NCI-H1436 (cell line): ENCODE data around the gene SEMA6D.

Experiments used
- DNase-seq: peaks from one replicate; lab custom pipeline; 2025; lab: John Stamatoyannopoulos, UW

The SEMA6D gene

DNA sequence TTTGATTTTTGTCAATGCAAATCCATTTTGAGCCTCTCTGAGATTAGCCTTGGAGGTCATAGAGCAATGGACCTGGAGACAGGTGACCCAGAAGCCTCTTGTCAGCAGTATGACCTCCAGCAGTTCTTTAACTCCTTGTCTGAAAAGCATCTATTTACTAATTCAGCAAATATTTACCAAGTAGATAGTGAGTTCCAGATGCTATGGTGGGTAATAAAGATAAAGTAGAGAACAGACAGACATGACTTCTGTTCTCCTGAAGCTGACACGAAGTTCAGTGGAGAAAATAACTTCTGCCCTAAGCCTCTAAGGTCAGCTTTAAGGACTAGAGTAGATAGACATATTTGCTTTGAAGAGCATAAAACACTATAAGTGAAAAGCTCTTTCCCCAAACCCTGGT lies 26.6 kb downstream of the SEMA6D start:
- no peak for DNase-seq

DNA sequence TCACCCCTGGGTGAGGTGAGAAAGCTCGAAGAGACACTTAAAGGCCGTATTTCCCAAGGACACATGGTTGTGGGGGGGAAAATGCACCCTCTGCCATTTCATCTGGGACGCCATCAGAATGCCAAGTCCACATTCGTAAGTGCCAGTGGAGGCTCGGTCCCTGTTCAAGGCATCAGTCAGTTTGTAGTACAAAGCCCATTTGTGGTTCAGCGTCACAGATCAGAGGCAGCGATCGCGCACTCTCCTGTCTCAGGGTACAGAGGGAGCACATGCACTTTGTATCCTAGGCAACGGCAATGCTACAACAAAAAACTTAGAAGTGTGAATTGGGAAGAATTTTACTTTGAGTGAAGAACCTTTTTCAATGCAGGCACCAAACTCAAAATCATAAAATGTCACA lies 27.2 kb downstream of the SEMA6D start:
- no peak for DNase-seq

DNA sequence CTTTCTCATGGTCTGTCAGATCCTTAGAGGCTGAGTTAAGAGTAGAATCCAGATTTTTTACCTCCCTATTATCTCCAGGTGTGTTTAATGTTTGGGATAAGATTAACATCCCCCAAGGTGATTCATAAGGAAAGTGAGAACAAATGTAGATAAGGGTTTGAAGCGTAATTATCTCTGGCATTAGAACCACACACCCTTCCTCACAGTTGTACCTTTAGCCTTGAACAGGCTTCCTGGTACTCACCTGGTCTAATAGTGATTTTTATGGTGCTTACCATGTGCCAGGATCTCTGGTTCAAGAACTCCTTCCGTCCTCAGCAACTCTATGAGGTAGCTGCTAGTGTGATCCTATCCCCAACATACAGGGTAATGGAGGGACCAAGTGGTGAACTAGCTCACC lies 27.7 kb downstream of the SEMA6D start:
- no peak for DNase-seq

DNA sequence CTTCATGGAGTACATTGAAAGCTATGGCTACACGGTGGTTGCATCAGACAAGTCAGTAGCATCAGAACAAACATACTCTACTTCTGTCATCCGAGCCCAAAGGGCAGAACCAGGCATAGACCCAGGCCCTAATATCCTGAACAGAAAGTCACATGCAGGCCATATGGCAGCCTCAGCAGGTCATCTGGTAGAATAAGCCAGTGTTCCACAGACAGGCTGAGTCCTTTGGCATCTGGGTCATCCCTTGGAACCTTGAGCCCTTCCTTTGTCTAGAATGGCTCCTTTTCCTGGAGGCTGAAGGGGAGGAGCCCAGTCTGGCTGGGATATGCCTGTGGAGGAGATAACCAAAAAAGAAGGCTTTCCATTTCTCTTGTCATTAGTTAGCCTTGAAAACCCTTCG lies 29.2 kb downstream of the SEMA6D start:
- no peak for DNase-seq

DNA sequence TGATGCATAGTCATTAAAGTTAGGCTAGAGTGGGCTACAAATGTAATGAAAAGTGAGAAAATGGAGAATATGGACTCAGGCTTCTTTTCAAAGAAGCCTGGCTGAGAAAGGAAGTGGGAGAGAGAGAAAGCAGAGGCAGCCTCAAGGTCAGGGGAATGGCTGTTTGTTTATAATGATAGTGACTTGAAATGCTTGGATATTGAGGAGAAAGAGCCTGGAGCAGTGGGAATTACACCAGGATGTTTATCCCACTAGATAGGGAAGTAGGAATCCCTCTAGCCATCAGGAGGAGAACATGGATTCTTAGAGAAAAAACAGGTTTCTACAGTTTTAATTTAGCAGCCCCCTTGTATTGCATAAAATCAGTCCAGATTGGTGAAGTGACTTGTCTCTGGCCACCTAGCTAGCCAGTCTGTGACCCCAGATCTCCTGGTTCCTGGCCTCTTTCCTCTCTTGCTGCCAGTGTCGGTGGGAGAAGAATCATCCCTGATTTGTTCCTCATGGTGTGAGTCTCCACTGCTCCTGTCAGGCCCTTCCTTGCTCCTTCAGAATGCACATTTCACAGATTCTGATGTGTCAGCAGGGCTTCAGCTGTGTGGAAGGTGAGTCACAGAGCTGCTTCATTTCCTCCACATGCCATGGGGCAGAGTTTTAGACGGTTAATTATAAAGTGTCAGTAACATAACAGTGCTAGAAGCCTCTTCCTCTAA lies 32.9 kb downstream of the SEMA6D start:
- DNase-seq: no peak

DNA sequence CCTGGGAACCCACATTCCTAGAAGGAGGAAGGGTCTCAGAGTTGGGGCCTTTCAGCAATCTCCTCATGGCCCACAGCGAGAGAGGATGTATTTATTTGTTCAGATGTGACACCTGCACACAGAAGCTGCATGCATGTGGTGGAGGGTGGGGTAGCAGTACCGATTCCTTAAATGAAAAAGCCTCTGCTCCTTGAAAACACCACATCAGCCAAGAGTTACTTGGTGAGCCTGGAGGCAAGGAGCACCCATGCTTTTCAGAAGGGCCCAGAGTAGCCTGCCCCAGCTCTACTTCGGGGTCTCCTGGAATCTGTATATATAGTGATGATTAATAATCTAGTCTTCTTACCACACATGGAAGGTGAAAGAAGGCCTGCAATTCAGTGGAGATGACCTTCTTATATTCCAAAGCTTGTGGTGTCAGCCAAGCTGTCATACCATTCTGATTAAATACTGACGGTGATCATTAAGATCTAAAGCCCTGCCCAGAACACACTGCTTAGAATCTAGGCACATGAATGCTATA lies 33.5 kb downstream of the SEMA6D start:
- DNase-seq: no peak

DNA sequence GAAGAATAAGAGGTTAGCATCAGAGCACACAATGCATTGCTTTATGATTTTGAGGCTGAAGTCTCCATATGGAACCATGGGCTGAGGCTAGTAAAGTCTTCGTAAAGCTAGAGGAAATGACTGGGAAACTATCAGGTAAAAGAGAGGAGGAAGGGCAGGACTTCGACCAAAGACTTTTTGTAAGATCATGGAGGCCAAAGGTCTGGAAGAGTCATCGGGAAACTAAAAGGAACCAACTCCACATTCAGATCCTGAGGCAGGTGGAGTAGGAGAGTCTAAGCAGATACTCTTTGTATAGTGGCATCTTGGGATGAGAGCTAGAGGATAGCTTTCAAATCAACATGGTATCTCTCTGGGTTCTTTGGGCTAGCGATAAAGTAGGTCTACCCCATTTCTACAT lies 36.3 kb downstream of the SEMA6D start:
- no peak for DNase-seq

DNA sequence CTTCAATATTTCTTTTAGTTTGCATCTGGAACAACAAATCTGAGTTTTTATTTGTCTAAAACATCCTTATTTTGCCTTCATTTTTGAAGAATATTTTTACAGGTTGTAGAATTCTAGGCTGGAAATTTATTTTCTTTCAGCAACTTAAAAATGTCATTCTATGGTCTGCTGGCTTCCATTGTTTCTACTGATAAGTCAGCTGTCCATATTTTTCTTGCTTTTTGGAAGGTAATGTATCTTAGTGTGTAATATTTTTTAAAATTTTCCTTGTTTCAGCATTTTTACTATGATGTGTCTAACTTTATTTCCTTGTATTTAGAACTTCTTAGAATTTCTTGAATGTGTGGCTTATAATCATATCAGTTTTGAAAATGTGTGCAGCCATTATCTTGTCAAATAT lies 37.0 kb downstream of the SEMA6D start:
- no peak for DNase-seq

DNA sequence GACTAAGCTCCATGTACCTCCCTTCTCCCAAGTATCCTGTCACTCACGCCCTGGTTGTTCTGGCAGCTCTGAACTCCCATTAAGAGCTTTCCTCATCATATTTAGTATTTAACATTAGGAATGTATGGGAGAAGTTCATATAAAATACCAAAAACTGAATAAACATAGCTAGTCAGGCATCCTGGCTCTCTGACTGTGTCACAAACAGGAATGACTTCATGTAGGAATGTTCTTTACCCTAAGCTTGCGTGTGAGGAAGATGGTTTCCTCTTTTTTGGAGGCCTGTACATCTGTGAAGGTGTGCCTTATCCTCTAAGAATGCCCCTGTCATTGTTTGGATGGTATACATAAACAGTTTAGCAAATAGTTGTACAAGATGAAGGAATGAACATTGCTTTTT lies 38.6 kb downstream of the SEMA6D start:
- DNase-seq: no peak

DNA sequence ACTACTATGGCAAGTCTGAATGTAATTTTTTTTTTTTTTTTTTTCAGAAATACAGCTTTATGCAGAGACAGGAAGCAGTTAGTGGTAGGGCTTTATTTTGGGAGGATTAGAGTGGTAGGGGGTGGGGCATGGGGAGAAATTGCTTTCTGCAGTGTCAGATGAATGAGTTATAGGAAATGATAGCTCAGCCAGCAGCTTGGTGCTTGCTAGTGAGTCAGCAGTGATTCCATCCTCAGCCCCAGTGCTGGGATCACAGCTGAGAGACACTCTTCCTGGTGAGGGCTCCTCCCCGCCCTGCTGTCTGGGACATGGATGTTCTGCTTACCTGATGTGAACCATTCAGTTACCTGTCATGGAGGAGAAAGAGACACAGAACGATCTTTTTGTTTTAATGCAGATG lies 39.6 kb downstream of the SEMA6D start:
- no peak for DNase-seq

DNA sequence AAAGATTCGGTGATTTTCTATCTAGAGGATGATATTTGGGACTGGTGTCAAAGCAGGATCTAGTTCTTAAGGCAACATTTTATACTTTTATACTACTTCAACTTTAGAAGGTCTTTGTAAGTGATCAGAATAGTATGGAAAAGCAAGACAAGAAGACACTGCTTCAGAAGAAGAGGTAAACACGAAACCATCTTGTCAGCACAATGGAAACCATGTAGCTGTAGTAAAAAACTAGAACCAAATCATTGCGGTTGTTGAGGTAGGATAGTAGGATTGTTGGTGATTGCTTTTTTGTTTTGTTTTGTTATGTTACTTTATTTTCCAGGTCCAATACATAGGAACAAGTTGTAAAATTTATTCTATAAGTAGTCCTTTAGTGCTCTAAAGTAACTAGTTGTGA lies 40.0 kb downstream of the SEMA6D start:
- no peak for DNase-seq

DNA sequence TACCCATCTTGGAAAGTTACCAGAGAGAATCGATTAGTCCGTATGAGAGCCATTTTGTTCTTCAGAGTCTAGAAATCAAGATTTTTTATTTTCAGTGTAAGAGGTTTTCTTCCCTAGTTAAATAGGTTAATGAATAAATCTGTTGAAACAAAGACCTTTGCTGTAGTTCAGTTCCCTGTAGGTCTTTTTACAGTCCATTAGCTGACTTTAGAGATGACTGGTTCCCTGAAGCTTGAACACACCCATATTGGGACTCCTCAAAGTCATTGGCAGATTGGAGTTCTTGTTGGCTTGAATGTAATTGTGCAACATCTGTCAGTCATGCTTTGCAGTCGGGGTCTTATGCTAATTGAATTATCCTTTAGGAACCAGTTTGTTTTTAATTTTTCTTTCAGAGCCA lies 45.3 kb downstream of the SEMA6D start:
- DNase-seq: no peak

DNA sequence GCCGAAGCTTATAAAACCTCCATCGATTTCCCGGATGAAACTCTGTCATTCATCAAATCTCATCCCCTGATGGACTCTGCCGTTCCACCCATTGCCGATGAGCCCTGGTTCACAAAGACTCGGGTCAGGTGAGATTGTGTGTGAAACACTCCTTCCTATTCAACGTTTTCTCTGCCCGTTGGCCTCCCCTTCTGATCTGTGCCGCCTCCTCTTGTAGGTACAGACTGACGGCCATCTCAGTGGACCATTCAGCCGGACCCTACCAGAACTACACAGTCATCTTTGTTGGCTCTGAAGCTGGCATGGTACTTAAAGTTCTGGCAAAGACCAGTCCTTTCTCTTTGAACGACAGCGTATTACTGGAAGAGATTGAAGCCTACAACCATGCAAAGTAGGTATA lies 47.4 kb downstream of the SEMA6D start:
- DNase-seq: no peak

DNA sequence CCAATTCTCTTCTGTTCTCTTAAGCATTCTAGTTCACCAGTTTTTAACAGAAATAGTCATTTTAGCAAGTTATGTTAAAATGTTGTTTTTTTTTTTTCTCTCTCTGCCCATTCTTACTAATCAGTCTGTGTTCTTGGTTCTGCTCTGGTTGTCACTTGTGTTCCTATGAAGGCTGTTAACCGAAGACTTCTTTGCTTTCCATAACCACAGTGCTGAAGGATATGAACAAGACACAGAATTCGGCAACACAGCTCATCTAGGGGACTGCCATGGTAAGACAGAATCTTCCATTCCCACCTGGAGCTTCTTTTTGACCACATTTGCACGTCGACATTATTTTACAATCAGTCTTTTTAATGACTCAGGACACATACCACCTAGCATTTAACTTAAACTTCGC lies 49.1 kb downstream of the SEMA6D start:
- DNase-seq: no peak

DNA sequence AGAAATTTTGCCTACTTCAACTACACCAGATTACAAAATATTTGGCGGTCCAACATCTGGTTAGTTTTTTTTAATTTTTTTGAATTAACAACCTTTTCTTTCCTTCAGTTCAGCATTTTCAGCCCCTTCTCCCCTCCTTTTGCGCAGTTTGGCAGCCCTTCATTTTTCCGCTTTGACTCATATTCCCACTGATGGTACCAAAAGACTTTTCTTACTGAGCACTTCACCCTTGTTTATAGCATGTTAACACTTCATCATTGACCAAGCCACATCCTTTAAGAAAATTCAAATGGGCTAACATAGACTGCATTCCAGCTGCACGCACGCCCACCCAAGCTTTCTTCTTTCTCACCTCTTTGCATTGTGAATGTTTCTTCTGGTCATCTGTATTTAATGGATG lies 49.7 kb downstream of the SEMA6D start:
- DNase-seq: no peak

DNA sequence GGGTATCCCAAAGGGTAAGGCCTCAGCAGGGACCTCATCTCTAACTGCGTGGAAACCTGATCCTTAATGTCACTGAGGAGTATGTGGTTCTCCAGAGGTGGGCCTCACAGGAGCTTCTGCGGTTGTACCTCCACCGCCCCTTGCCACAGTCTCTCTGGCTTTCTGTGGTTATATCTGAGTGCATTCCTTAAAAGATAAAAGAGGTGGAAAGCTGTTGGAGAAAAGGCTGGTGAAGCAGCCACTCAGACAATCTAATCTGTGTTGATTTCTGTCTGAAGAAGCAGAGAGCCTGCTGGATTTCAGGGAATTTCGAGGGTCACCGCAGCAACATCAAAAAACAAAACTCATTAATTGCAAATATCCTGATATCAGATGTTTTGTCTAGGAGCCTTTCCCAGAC lies 51.4 kb downstream of the SEMA6D start:
- no peak for DNase-seq

DNA sequence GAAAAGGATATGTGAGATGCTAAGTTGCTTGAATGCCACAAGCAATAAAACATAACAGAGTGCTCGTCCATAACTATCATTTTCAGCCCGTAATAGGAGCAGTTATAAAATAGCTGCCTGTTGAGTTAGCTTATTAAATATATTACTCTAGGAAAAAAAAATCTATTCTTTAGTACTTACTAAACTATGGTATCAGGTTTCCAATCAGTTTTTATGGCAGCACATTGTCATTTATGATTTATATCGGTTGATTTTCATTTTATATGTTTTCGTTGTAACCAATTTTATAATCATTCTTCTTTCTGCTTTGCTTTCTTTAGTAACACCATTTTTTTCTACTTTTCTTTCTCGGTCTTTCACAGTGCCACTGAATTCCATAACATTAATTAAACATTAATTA lies 51.9 kb downstream of the SEMA6D start:
- DNase-seq: no peak

DNA sequence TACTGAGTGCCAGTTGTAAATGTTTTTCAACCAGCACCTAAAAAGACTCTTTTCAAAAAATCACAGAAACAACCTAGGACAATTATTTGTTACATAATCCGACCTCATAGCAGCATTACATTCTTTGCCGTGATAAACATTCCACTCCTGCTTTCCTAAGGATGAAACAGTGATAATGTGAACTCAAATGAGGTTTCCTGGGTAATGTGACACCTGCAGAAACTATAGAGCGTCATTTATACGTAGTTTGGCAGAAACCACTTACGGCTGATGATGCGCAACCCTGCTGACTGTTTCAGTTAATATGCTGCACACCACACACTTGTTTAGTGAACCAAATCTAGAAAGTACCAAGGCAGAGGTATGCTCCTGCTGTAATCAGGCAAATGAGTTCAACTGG lies 55.8 kb downstream of the SEMA6D start:
- no peak for DNase-seq

DNA sequence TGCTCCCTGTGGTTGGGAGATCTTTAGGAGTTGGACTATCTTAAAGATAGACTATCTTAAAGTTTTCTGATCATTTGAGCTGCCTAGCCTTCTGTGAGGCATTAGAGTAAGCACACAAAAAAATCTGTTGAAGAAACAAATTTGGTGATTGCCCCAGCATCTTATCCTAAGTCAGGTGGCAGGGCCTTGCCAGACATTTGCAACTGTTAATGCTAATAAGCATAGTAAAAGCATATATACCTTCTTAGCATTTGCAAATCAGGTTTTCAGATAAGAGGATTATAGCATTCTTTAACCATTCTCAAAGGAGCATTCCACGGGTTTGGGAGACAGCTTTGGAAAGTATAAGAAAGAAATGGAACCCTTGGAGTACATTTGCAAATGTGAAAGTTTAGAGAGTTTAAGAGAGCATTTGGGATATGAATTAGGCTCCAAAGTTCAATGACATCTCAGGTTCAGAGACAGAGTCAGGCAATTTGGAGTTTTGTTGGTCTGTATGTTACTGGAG lies 61.0 kb downstream of the SEMA6D start:
- DNase-seq: no peak

DNA sequence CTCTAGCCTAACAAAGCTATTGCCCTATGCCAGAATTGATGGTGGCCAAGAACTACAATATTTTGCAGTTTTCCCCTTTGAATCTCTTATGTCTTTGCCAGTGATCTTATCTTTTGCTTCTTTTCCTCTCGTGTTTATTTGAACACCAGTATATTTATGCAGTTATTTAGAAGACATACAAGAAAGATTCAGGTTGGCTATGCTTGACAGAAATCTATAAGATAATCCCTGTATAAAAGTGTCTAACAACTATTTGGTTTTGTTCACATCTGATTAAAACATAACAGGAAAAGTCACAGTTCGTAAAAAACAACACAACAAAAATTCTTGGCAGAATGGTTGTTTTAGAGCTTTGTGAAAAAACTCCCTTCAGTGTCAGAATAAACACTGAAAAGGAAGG lies 63.7 kb downstream of the SEMA6D start:
- no peak for DNase-seq

DNA sequence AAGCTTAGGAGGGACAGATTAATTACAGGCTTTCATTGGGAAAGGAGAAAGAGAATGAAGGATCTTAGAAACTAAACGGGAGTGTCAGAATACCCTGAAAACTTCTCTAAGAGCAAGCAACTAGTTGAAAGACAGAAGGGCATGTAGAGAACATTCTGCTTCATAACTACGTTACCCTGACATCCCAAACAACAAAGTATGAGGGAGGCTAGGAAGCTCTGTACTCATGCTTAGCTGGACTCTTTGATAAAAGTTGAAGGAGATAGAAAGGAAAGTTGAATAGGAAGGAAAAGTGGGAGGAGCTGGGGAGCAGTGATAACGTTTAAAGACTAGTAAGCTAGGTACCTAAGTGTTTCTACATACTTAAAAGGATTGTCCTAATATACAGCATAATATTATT lies 64.2 kb downstream of the SEMA6D start:
- DNase-seq: no peak

DNA sequence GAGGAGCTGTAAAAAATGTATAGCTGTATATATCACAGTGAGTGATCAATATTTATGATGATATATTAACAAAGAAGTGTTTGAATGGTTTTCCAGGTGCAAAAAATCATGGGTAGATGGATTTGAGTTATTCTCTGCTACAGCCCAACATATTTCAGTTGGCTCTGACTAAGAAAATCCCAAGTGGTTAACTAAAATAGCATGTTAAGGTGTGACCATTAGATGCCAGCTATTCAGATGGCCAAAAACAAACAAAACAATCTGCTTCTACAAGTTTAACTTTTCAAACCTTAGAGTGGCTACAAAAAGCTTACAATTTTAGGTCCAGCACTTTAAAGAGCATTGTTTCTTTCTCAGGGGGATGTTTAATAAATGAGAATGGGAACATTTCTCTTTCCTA lies 67.5 kb downstream of the SEMA6D start:
- no peak for DNase-seq

DNA sequence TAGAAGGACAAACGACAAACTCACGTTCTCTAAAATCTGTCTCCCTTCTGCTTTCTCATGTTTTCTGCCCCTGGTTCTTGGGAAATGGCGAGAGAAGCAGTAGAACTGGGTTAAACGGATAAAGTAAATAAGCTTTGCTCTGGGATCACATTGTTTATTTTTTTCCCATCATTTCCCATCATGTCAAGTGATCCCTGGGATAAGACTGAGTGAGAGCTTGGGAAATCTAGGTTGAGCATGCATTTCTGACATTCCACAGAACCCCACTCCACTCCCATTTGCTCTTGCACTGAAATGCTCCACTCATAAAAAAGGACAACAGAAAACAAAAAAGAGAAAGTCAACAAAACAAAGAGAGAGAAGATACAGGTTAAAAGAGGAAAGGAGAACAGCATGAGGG lies 69.1 kb downstream of the SEMA6D start:
- no peak for DNase-seq

DNA sequence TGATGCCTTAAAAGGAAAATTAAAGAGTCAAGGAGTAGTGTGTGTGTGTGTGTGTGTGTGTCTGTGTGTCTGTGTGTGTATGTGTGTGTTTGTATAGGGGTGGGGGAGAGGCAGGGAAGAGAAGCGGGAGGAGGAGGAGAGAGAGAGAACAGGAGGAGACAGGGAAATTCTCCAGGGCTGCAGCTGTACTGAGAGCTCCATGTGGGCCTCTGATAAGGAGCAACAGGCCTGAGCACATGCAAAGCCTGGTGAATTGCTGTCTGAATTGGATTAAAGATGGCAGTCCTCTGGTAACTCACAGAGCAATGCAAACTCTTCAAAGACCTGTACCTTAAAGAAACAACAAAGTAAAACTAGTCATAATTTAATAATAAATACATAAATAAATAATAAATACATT lies 70.6 kb downstream of the SEMA6D start:
- no peak for DNase-seq
